IMR-90 (cell line): ENCODE measurements around the gene HRNR. TPM values are rescaled to one million over a fixed set of nuclear protein-coding genes. Genes with fewer than 3 reads are reported as not detected.

ENCODE experiments used
- ATAC-seq: fragments of 200-7000 bp; cut with Tn5 transposase; 2 replicates; pipeline ENCODE4 v1.9.1; 2020; ENCODE audit warnings: low read depth, mild to moderate bottlenecking, moderate library complexity
- BruUV-seq: library from RNA; stranded (reverse); fragments of 400-500 nt; replicated peaks from 2 replicates; lab custom pipeline; 2021; lab: Mats Ljungman, UMichigan
- CTCF ChIA-PET: fragments of 300-600 bp; formaldehyde crosslinking; extraction: SDS; loops from one replicate; lab custom pipeline; 2021; ENCODE audit warnings: antibody characterized with exemption; lab: Yijun Ruan, JAX
- POLR2A ChIA-PET: fragments of 300-600 bp; sonication (Branson Sonifier 250); formaldehyde crosslinking; loops from one replicate; lab custom pipeline; 2022; ENCODE audit warnings: antibody characterized with exemption; ENCODE audit not compliant: unreplicated experiment; lab: Charles Lee
- DNase-seq: peaks from one replicate; pipeline ENCODE4 v3.0.0; 2013
- H2AFZ ChIP-seq: replicated peaks from 2 replicates; pipeline ENCODE3; 2013; ENCODE audit warnings: low read length, mild to moderate bottlenecking; ENCODE audit not compliant: poor library complexity
- H2AK5ac ChIP-seq: 2 replicates; pipeline ENCODE4 v1.6.1; 2013; ENCODE audit warnings: low read depth, low read length, inconsistent platforms
- H2AK9ac ChIP-seq: replicated peaks from 2 replicates; pipeline ENCODE3; 2013; ENCODE audit warnings: mild to moderate bottlenecking, low read depth, low read length, moderate library complexity; ENCODE audit not compliant: poor library complexity
- H2BK120ac ChIP-seq: 2 replicates; pipeline ENCODE4 v1.6.1; 2013; ENCODE audit warnings: low read depth, low read length, inconsistent platforms
- H2BK15ac ChIP-seq: 3 replicates; pipeline ENCODE4 v1.6.1; 2013; ENCODE audit warnings: low read depth, low read length, inconsistent platforms
- H2BK20ac ChIP-seq: 2 replicates; pipeline ENCODE4 v1.6.1; 2013; ENCODE audit warnings: low read depth, mild to moderate bottlenecking, inconsistent platforms, low read length, moderate library complexity
- H2BK5ac ChIP-seq: 2 replicates; pipeline ENCODE4 v1.6.1; 2013; ENCODE audit warnings: mild to moderate bottlenecking, low read depth, low read length, inconsistent platforms; ENCODE audit not compliant: poor library complexity, severe bottlenecking
- H3K14ac ChIP-seq: replicated peaks from 2 replicates; pipeline ENCODE4 v1.6.1; 2013; ENCODE audit warnings: low read depth, low read length, inconsistent platforms
- H3K18ac ChIP-seq: 2 replicates; pipeline ENCODE4 v1.6.1; 2013; ENCODE audit warnings: low read depth, low read length, control low read depth
- H3K23ac ChIP-seq: 2 replicates; pipeline ENCODE4 v1.6.1; 2013; ENCODE audit warnings: low read depth, low read length, inconsistent platforms
- H3K27ac ChIP-seq: 2 replicates; pipeline ENCODE4 v1.5.1; 2013; ENCODE audit warnings: mild to moderate bottlenecking, control low read depth, low read length; ENCODE audit not compliant: insufficient read depth
- H3K27me3 ChIP-seq: 2 replicates; pipeline ENCODE4 v1.6.1; 2013; ENCODE audit warnings: low read length; ENCODE audit not compliant: control insufficient read depth, insufficient read depth
- H3K36me3 ChIP-seq: 2 replicates; pipeline ENCODE4 v1.6.1; 2013; ENCODE audit warnings: low read length, mixed read lengths; ENCODE audit not compliant: control insufficient read depth, insufficient read depth
- H3K4ac ChIP-seq: 2 replicates; pipeline ENCODE4 v1.6.1; 2013; ENCODE audit warnings: low read depth, low read length, inconsistent platforms
- H3K4me1 ChIP-seq: 2 replicates; pipeline ENCODE4 v1.6.1; 2013; ENCODE audit warnings: low read length, mixed read lengths; ENCODE audit not compliant: control insufficient read depth, insufficient read depth
- H3K4me2 ChIP-seq: 2 replicates; pipeline ENCODE4 v1.6.1; 2013; ENCODE audit warnings: low read depth, mild to moderate bottlenecking, control low read depth, low read length, moderate library complexity
- H3K4me3 ChIP-seq: 2 replicates; pipeline ENCODE4 v1.5.1; 2013; ENCODE audit warnings: low read depth, mild to moderate bottlenecking, control low read depth, low read length, moderate library complexity; ENCODE audit not compliant: insufficient read depth
- H3K56ac ChIP-seq: 2 replicates; pipeline ENCODE4 v1.6.1; 2013; ENCODE audit warnings: low read length, inconsistent platforms; ENCODE audit not compliant: insufficient read depth; ENCODE audit errors: extremely low read depth
- H3K79me1 ChIP-seq, 2 experiments: 2 replicates each; pipeline ENCODE4 v1.6.1; 2013; ENCODE audit warnings: low read length in 2 of 2, inconsistent platforms in 1 of 2, low read depth in 1 of 2
- H3K9ac ChIP-seq: 2 replicates; pipeline ENCODE4 v1.6.1; 2013; ENCODE audit warnings: low read depth, low read length, control low read depth
- H3K9me1 ChIP-seq: 2 replicates; pipeline ENCODE4 v1.6.1; 2013; ENCODE audit warnings: low read length, inconsistent platforms; ENCODE audit not compliant: insufficient read depth
- H3K9me3 ChIP-seq: 2 replicates; pipeline ENCODE4 v1.6.1; 2013; ENCODE audit warnings: low read length; ENCODE audit not compliant: control insufficient read depth, insufficient read depth
- H4K20me1 ChIP-seq: 2 replicates; pipeline ENCODE4 v1.6.1; 2013; ENCODE audit warnings: low read length, inconsistent platforms; ENCODE audit not compliant: insufficient read depth
- H4K5ac ChIP-seq: 2 replicates; pipeline ENCODE4 v1.6.1; 2013; ENCODE audit warnings: mild to moderate bottlenecking, low read depth, low read length, control low read depth
- H4K8ac ChIP-seq, 2 experiments: 2 replicates each; pipeline ENCODE4 v1.6.1; 2013; ENCODE audit warnings: low read depth in 2 of 2, low read length in 2 of 2, control low read depth in 1 of 2, inconsistent platforms in 1 of 2
- H4K91ac ChIP-seq: 2 replicates; pipeline ENCODE4 v1.6.1; 2013; ENCODE audit warnings: low read depth, low read length, inconsistent platforms; ENCODE audit not compliant: insufficient read depth
- BHLHE40 ChIP-seq: fragments of 150-350 bp; IDR thresholded peaks from 2 replicates; pipeline ENCODE4 v1.6.1; 2016; ENCODE audit warnings: mild to moderate bottlenecking, low read depth, low read length
- CEBPB ChIP-seq: IDR thresholded peaks from 2 replicates; pipeline ENCODE4 v1.6.1; 2012; ENCODE audit warnings: low read depth, low read length, improper control_type of control experiment
- CHD1 ChIP-seq: IDR thresholded peaks from 2 replicates; pipeline ENCODE4 v1.6.1; 2012; ENCODE audit warnings: low read depth, low read length, improper control_type of control experiment
- FOS ChIP-seq: fragments of 150-350 bp; IDR thresholded peaks from 2 replicates; pipeline ENCODE4 v1.6.1; 2016; ENCODE audit warnings: low read depth, low read length
- MXI1 ChIP-seq: IDR thresholded peaks from 2 replicates; pipeline ENCODE4 v1.6.1; 2012; ENCODE audit warnings: low read depth, mild to moderate bottlenecking, low read length, moderate library complexity, borderline replicate concordance
- NFE2L2 ChIP-seq: fragments of 150-350 bp; IDR thresholded peaks from 2 replicates; pipeline ENCODE4 v1.6.1; 2016; ENCODE audit warnings: low read depth, mild to moderate bottlenecking, low read length
- POLR2A ChIP-seq: IDR thresholded peaks from 2 replicates; pipeline ENCODE4 v1.6.1; 2012; ENCODE audit warnings: mild to moderate bottlenecking, low read depth, low read length
- RAD21 ChIP-seq: IDR thresholded peaks from 2 replicates; pipeline ENCODE4 v1.6.1; 2012; ENCODE audit warnings: low read length, improper control_type of control experiment
- RCOR1 ChIP-seq: IDR thresholded peaks from 2 replicates; pipeline ENCODE4 v1.6.1; 2012; ENCODE audit warnings: mild to moderate bottlenecking, low read length, improper control_type of control experiment; ENCODE audit not compliant: insufficient replicate concordance
- RFX5 ChIP-seq: IDR thresholded peaks from 2 replicates; pipeline ENCODE4 v1.8.0; 2012; ENCODE audit warnings: low read depth, mild to moderate bottlenecking, low read length, moderate library complexity
- SMC3 ChIP-seq: fragments of 150-350 bp; IDR thresholded peaks from 2 replicates; pipeline ENCODE4 v1.6.1; 2016; ENCODE audit warnings: low read depth, mild to moderate bottlenecking, antibody characterized with exemption, low read length, moderate library complexity
- dilution Hi-C: fragments of 300-500 bp; cut with HindIII; formaldehyde crosslinking; loops from one replicate; pipeline ENCODE4 v1.14.3; 2018; ENCODE audit warnings: low sequenced_read_pairs; ENCODE audit not compliant: unreplicated experiment
- in situ Hi-C: fragments of 300-500 bp; cut with MboI; formaldehyde crosslinking; loops from 3 replicates; pipeline ENCODE4 v1.14.3; 2019; ENCODE audit warnings: low sequenced_read_pairs, inconsistent platforms, mixed read lengths
- intact Hi-C: fragments of 100-400 bp; cut with micrococcal nuclease; formaldehyde crosslinking; loops from 2 replicates; pipeline ENCODE4 v1.10.0; 2022
- polyA plus RNA-seq, 3 experiments: library from polyadenylated mRNA; depleted of rRNA; stranded (reverse); fragments of >200 nt; gene quantifications; 2 replicates each; pipeline ENCODE4 v1.2.3, GENCODE V29; 2012; ENCODE audit warnings: low replicate concordance in 1 of 3
- total RNA-seq: library from RNA; depleted of rRNA; stranded (reverse); fragments of >200 nt; gene quantifications from 2 replicates; pipeline ENCODE4 v1.2.3, GENCODE V29; 2012
- TF ChIP-seq, protein P1 (sequence below): fragments of 150-350 bp; IDR thresholded peaks from 2 replicates; pipeline ENCODE4 v1.6.1; 2017; ENCODE audit warnings: mild to moderate bottlenecking, antibody characterized with exemption, low read length, low read depth
- TF ChIP-seq, protein P2 (sequence below): conservative IDR thresholded peaks from 2 replicates; pipeline ENCODE4 v1.5.1; 2012; ENCODE audit warnings: mild to moderate bottlenecking, low read depth, low read length, improper control_type of control experiment

The HRNR gene
- total and polyA plus RNA-seq, 2 of the 4 experiments (the other 2 are of a cell fraction), result under 0.01 TPM; not detected in 1

DNA sequence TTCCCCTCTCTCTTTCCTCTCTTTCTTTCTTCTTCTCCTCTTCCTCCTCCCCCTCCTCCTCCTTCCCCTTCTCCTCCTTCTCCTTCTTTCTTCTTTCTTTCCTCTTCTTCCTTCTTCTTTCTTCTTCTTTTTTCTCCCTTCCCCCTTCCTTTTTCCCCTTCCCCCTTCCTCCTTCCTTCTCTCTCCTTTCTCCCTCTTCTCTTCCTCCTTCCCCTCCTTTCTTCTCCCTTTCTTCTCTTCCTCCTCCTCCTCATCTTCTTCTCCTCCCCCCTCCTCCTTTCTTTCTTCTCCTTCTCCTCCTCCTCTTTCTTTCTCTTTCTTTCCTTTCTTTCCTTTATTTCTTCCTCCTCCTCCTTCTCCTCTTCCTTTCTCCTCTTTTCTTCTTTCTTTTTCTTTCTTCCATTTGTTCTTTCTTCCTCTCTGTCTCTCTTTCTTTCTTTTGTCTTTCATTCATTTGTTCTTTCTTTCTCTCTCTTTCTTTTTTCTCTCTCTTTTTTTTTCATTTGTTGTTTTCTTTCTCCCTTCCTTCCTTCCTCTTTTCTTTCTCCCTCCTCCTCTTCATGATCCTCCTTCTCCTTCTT lies 26.5 kb downstream of the HRNR start:
- intact Hi-C loops (no loop called here), dilution Hi-C loops (no loop called here), in situ Hi-C loops (no loop called here)
- ChIA-PET POLR2A (no interaction called here), CTCF (no interaction called here)
- no peak for TF ChIP-seq SMC3
- TF ChIP-seq RFX5, result no peak
- TF ChIP-seq, protein P1, sequence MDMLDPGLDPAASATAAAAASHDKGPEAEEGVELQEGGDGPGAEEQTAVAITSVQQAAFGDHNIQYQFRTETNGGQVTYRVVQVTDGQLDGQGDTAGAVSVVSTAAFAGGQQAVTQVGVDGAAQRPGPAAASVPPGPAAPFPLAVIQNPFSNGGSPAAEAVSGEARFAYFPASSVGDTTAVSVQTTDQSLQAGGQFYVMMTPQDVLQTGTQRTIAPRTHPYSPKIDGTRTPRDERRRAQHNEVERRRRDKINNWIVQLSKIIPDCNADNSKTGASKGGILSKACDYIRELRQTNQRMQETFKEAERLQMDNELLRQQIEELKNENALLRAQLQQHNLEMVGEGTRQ, result no peak
- no peak for TF ChIP-seq MXI1
- TF ChIP-seq BHLHE40, result no peak
- no peak for TF ChIP-seq CHD1
- TF ChIP-seq, protein P2, sequence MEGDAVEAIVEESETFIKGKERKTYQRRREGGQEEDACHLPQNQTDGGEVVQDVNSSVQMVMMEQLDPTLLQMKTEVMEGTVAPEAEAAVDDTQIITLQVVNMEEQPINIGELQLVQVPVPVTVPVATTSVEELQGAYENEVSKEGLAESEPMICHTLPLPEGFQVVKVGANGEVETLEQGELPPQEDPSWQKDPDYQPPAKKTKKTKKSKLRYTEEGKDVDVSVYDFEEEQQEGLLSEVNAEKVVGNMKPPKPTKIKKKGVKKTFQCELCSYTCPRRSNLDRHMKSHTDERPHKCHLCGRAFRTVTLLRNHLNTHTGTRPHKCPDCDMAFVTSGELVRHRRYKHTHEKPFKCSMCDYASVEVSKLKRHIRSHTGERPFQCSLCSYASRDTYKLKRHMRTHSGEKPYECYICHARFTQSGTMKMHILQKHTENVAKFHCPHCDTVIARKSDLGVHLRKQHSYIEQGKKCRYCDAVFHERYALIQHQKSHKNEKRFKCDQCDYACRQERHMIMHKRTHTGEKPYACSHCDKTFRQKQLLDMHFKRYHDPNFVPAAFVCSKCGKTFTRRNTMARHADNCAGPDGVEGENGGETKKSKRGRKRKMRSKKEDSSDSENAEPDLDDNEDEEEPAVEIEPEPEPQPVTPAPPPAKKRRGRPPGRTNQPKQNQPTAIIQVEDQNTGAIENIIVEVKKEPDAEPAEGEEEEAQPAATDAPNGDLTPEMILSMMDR, result no peak
- no peak for TF ChIP-seq FOS
- TF ChIP-seq RAD21, result no peak
- no peak for TF ChIP-seq RCOR1
- no peak for TF ChIP-seq CEBPB
- TF ChIP-seq POLR2A, result no peak
- no peak for TF ChIP-seq NFE2L2
- Histone ChIP-seq H2BK120ac (no peak overlapping the region), H3K4me2 (no peak overlapping the region), H3K14ac (no peak overlapping the region), H4K20me1 (no peaks in the 10 kb centered on the region), H3K4me3 (no peak overlapping the region), H3K79me1 (no peaks in the 10 kb centered on the region), H3K9me1 (no peaks in the 10 kb centered on the region), H3K56ac (no peak overlapping the region), H3K27ac (no peak overlapping the region), H3K4ac (no peak overlapping the region), H4K8ac (no peak overlapping the region), H3K36me3 (no peaks in the 10 kb centered on the region), H2BK5ac (no peak overlapping the region), H3K23ac (no peak overlapping the region), H3K27me3 (no peaks in the 10 kb centered on the region), H3K18ac (no peak overlapping the region), H2BK20ac (no peak overlapping the region), H3K9me3 (no peaks in the 10 kb centered on the region), H4K5ac (no peak overlapping the region), H3K4me1 (no peaks in the 10 kb centered on the region), H3K9ac (no peak overlapping the region), H2BK15ac (no peak overlapping the region), H4K91ac (no peak overlapping the region), H2AFZ (no peak overlapping the region), H2AK5ac (no peak overlapping the region), H2AK9ac (no peak overlapping the region)
- ATAC-seq, result no peak
- no TSS peak for BruUV-seq
- DNase-seq, result no peak
